ENCODE results near the gene LPP. TPM values are rescaled to one million over a fixed set of nuclear protein-coding genes. Genes with fewer than 3 reads are reported as not detected.

The LPP gene
- total and polyA plus RNA-seq, 2 of the 4 experiments (the other 2 are of a cell fraction) = 16.0 to 130 TPM

- intact Hi-C loops (cut with micrococcal nuclease) (no loop called here), dilution Hi-C loops (cut with HindIII; ENCODE audit: low sequenced_read_pairs, unreplicated experiment) (no loop called here), in situ Hi-C loops (cut with MboI; ENCODE audit: low sequenced_read_pairs) (no loop called here)
- ChIA-PET CTCF (interaction anchor here (0.6 to 1.5 kb wide), 2 partner anchors 441 to 782 kb away, joined by 3 read pairs; no protein-coding TSS in a partner anchor), POLR2A (ENCODE audit: unreplicated experiment) (no interaction called here)
- Histone ChIP-seq H2AFZ (replicated peaks; ENCODE audit: low read length, poor library complexity) (no peak overlapping the region), H3K9me1 (ENCODE audit: insufficient read depth, low read length) (peaks cover 11% of the 10 kb centered on the region), H3K27ac (ENCODE audit: insufficient read depth, low read length) (no peak overlapping the region), H3K9ac (ENCODE audit: low read depth, low read length) (no peak overlapping the region), H3K56ac (ENCODE audit: extremely low read depth, insufficient read depth, low read length) (no peak overlapping the region), H2BK120ac (ENCODE audit: low read depth, low read length) (no peak overlapping the region), H2BK5ac (ENCODE audit: low read depth, low read length, poor library complexity, severe bottlenecking) (peak overlapping the region; percentile 5), H3K4me3 (ENCODE audit: insufficient read depth, low read depth, low read length) (no peak overlapping the region), H3K4ac (ENCODE audit: low read depth, low read length) (no peak overlapping the region), H4K8ac (ENCODE audit: low read depth in 2 of 2, low read length in 2 of 2) (no peak overlapping the region), H2BK15ac (ENCODE audit: low read depth, low read length) (no peak overlapping the region), H2AK9ac (replicated peaks; ENCODE audit: low read depth, low read length, poor library complexity) (no peak overlapping the region), H3K36me3 (ENCODE audit: control insufficient read depth, insufficient read depth, low read length) (peaks cover 13% of the 10 kb centered on the region), H4K20me1 (ENCODE audit: insufficient read depth, low read length) (peaks cover 3% of the 10 kb centered on the region; the same call in 1 of the 2 replicates), H3K27me3 (ENCODE audit: control insufficient read depth, insufficient read depth, low read length) (no peaks in the 10 kb centered on the region), H2AK5ac (ENCODE audit: low read depth, low read length) (no peak overlapping the region), H3K18ac (ENCODE audit: low read depth, low read length) (peak overlapping the region; percentile 37; the same call in 1 of the 2 replicates), H3K79me1 (ENCODE audit: low read depth in 1 of 2, low read length in 2 of 2) (peaks cover 33 to 74% of the 10 kb centered on the region in 2 experiments), H3K4me2 (ENCODE audit: low read depth, low read length) (no peak overlapping the region), H3K4me1 (ENCODE audit: control insufficient read depth, insufficient read depth, low read length) (peaks cover 8% of the 10 kb centered on the region), H3K14ac (replicated peaks; ENCODE audit: low read depth, low read length) (no peak overlapping the region), H4K91ac (ENCODE audit: insufficient read depth, low read depth, low read length) (no peak overlapping the region), H3K9me3 (ENCODE audit: control insufficient read depth, insufficient read depth, low read length) (no peaks in the 10 kb centered on the region), H3K23ac (ENCODE audit: low read depth, low read length) (no peak overlapping the region), H2BK20ac (ENCODE audit: low read depth, low read length) (no peak overlapping the region), H4K5ac (ENCODE audit: low read depth, low read length) (no peak overlapping the region; the same call in 1 of the 2 replicates)
- DNase-seq (no peak), ATAC-seq (ENCODE audit: low read depth) (no peak)
- TF ChIP-seq NFE2L2 (IDR thresholded peaks at IDR 0.05; ENCODE audit: low read depth, low read length) = no peak
- no peak for TF ChIP-seq MAFK (IDR thresholded peaks at IDR 0.05; ENCODE audit: low read depth, low read length)
- TF ChIP-seq MAZ (IDR thresholded peaks at IDR 0.05; ENCODE audit: borderline replicate concordance, low read depth, low read length) = no peak
- TF ChIP-seq, protein P1, sequence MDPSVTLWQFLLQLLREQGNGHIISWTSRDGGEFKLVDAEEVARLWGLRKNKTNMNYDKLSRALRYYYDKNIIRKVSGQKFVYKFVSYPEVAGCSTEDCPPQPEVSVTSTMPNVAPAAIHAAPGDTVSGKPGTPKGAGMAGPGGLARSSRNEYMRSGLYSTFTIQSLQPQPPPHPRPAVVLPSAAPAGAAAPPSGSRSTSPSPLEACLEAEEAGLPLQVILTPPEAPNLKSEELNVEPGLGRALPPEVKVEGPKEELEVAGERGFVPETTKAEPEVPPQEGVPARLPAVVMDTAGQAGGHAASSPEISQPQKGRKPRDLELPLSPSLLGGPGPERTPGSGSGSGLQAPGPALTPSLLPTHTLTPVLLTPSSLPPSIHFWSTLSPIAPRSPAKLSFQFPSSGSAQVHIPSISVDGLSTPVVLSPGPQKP (IDR thresholded peaks at IDR 0.05; ENCODE audit: borderline replicate concordance, low read depth, low read length) = no peak
- TF ChIP-seq, protein P2, sequence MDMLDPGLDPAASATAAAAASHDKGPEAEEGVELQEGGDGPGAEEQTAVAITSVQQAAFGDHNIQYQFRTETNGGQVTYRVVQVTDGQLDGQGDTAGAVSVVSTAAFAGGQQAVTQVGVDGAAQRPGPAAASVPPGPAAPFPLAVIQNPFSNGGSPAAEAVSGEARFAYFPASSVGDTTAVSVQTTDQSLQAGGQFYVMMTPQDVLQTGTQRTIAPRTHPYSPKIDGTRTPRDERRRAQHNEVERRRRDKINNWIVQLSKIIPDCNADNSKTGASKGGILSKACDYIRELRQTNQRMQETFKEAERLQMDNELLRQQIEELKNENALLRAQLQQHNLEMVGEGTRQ (IDR thresholded peaks at IDR 0.05; ENCODE audit: low read depth, low read length) = no peak
- TF ChIP-seq POLR2A (IDR thresholded peaks at IDR 0.05; ENCODE audit: low read depth, low read length) = no peak
- TF ChIP-seq RCOR1 (IDR thresholded peaks at IDR 0.05; ENCODE audit: insufficient replicate concordance, low read length) = no peak
- TF ChIP-seq SMC3 (IDR thresholded peaks at IDR 0.05; ENCODE audit: low read depth, low read length) = no peak
- no peak for TF ChIP-seq CEBPB (IDR thresholded peaks at IDR 0.05; ENCODE audit: low read depth, low read length)
- no peak for TF ChIP-seq MXI1 (IDR thresholded peaks at IDR 0.05; ENCODE audit: borderline replicate concordance, low read depth, low read length)
- TF ChIP-seq CHD1 (IDR thresholded peaks at IDR 0.05; ENCODE audit: low read depth, low read length) = no peak
- no peak for TF ChIP-seq BHLHE40 (IDR thresholded peaks at IDR 0.05; ENCODE audit: low read depth, low read length)
- TF ChIP-seq FOS (IDR thresholded peaks at IDR 0.05; ENCODE audit: low read depth, low read length) = no peak
- TF ChIP-seq RFX5 (IDR thresholded peaks at IDR 0.05; ENCODE audit: low read depth, low read length) = no peak
- TF ChIP-seq, protein P3, sequence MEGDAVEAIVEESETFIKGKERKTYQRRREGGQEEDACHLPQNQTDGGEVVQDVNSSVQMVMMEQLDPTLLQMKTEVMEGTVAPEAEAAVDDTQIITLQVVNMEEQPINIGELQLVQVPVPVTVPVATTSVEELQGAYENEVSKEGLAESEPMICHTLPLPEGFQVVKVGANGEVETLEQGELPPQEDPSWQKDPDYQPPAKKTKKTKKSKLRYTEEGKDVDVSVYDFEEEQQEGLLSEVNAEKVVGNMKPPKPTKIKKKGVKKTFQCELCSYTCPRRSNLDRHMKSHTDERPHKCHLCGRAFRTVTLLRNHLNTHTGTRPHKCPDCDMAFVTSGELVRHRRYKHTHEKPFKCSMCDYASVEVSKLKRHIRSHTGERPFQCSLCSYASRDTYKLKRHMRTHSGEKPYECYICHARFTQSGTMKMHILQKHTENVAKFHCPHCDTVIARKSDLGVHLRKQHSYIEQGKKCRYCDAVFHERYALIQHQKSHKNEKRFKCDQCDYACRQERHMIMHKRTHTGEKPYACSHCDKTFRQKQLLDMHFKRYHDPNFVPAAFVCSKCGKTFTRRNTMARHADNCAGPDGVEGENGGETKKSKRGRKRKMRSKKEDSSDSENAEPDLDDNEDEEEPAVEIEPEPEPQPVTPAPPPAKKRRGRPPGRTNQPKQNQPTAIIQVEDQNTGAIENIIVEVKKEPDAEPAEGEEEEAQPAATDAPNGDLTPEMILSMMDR (conservative IDR thresholded peaks at IDR 0.05; ENCODE audit: low read depth, low read length) = no peak
- TF ChIP-seq RAD21 (IDR thresholded peaks at IDR 0.05; ENCODE audit: low read length) = no peak
- no TSS peak for BruUV-seq (replicated peaks)
- WGBS, 2 experiments (ENCODE audit: extremely low coverage in 2 of 2, insufficient read length in 1 of 2) = no CpG with 5 or more reads among the region's 3 CpGs
Observed at GRCh38 chr3:188522115-188522514, 368.2 kb downstream of the LPP start.
